GM10266 (cell line): ENCODE measurements around the gene APRT.

Experiments
- DNase-seq: peaks from one replicate; pipeline ENCODE4 v3.0.0; 2012; ENCODE audit errors: extremely low spot score
- TF ChIP-seq, protein P1 (sequence below): IDR thresholded peaks from 2 replicates; pipeline ENCODE4 v1.5.1; 2012; ENCODE audit warnings: mild to moderate bottlenecking, low read depth; ENCODE audit not compliant: control insufficient read depth, insufficient read depth; ENCODE audit errors: missing control alignments

Gene APRT

DNA sequence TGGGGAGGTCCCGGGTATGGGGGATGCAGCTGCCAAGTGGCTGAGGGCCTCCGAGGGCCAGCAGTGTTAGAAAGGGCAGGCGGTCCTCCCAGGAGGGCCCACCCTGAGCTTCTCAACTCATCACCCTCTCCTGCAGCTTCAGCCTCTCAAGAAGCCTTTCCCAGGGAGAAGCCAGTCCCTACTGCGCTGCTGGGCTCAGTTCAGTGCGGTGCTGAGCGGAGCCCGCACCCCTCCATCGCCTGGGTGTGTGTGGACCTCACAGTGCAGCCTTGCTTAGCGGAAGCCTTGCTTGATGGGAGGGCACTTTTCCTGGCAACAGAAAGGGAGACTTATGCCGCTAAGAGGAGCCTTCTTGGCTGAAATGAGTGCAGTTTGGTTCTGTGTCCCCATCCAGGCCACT lies 3.5 kb upstream of the APRT start:
- DNase-seq, result no peak
- TF ChIP-seq, protein P1, sequence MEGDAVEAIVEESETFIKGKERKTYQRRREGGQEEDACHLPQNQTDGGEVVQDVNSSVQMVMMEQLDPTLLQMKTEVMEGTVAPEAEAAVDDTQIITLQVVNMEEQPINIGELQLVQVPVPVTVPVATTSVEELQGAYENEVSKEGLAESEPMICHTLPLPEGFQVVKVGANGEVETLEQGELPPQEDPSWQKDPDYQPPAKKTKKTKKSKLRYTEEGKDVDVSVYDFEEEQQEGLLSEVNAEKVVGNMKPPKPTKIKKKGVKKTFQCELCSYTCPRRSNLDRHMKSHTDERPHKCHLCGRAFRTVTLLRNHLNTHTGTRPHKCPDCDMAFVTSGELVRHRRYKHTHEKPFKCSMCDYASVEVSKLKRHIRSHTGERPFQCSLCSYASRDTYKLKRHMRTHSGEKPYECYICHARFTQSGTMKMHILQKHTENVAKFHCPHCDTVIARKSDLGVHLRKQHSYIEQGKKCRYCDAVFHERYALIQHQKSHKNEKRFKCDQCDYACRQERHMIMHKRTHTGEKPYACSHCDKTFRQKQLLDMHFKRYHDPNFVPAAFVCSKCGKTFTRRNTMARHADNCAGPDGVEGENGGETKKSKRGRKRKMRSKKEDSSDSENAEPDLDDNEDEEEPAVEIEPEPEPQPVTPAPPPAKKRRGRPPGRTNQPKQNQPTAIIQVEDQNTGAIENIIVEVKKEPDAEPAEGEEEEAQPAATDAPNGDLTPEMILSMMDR, result no peak

GRCh38 chr16:88814144-88814502 lies 2.4 kb upstream of the APRT start:
- no peak for DNase-seq
- TF ChIP-seq, protein P1, result no peak

GRCh38 chr16:88813269-88814143 lies 1.8 kb upstream of the APRT start:
- no peak for DNase-seq
- TF ChIP-seq, protein P1, result no peak

GRCh38 chr16:88812513-88813268 lies 963 bp upstream of the APRT start:
- TF ChIP-seq, protein P1, result no peak
- no peak for DNase-seq

GRCh38 chr16:88810912-88811768 lies 588 bp downstream of the APRT start:
- peak; percentile 87 for DNase-seq
- TF ChIP-seq, protein P1, result no peak

- DNase-seq, result no peak
- TF ChIP-seq, protein P1, result no peak
Measured at GRCh38 chr16:88810166-88810911, 1.4 kb downstream of the APRT start.
